ENCODE measurements around the gene FLYWCH2. TPM values are rescaled to one million over a fixed set of nuclear protein-coding genes. Genes with fewer than 3 reads are reported as not detected.

Gene FLYWCH2
- total RNA-seq, 1 donor from 2014 or later = 36.5 TPM

- Histone ChIP-seq H3K4me3 (ENCODE audit: insufficient read depth, low read depth, low read length) (no peak overlapping the region), H3K4me2 (ENCODE audit: low read length) (peak overlapping the region; percentile 78), H3K9ac (ENCODE audit: low read length) (peak overlapping the region; percentile 59), H3K27me3 (ENCODE audit: insufficient read depth, low read length) (peaks cover 3% of the 10 kb centered on the region), H3K27ac (ENCODE audit: low read depth, low read length) (peak overlapping the region; percentile 78), H3K79me2 (ENCODE audit: insufficient read depth, low read length) (no peaks in the 10 kb centered on the region), H3K9me3 (ENCODE audit: insufficient read depth, low read depth, low read length) (no peaks in the 10 kb centered on the region), H3K4me1 (ENCODE audit: insufficient read depth, low read length) (peaks cover 33% of the 10 kb centered on the region), H2AFZ (ENCODE audit: low read depth, low read length) (no peak overlapping the region), H3K36me3 (ENCODE audit: insufficient read depth, low read length) (no peaks in the 10 kb centered on the region), H4K20me1 (ENCODE audit: insufficient read depth, low read length) (no peaks in the 10 kb centered on the region)
- H3K27ac Mint-ChIP-seq (ENCODE audit: unreplicated experiment) = peak overlapping the region; percentile 37
- H3K9me3 Mint-ChIP-seq (ENCODE audit: unreplicated experiment) = no peaks in the 10 kb centered on the region
- no peak for TF ChIP-seq EZH2 (IDR thresholded peaks at IDR 0.05; ENCODE audit: insufficient read depth, low read length)
- TF ChIP-seq, protein P1, sequence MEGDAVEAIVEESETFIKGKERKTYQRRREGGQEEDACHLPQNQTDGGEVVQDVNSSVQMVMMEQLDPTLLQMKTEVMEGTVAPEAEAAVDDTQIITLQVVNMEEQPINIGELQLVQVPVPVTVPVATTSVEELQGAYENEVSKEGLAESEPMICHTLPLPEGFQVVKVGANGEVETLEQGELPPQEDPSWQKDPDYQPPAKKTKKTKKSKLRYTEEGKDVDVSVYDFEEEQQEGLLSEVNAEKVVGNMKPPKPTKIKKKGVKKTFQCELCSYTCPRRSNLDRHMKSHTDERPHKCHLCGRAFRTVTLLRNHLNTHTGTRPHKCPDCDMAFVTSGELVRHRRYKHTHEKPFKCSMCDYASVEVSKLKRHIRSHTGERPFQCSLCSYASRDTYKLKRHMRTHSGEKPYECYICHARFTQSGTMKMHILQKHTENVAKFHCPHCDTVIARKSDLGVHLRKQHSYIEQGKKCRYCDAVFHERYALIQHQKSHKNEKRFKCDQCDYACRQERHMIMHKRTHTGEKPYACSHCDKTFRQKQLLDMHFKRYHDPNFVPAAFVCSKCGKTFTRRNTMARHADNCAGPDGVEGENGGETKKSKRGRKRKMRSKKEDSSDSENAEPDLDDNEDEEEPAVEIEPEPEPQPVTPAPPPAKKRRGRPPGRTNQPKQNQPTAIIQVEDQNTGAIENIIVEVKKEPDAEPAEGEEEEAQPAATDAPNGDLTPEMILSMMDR (IDR thresholded peaks at IDR 0.05; ENCODE audit: insufficient read depth, low read depth, low read length) = no peak
- H3K4me3 Mint-ChIP-seq (ENCODE audit: unreplicated experiment) = peak overlapping the region; percentile 21
- DNase-seq (ENCODE audit: low read depth) (peak; percentile 100), FAIRE-seq (peak; percentile 100)
- no peaks in the 10 kb centered on the region for H3K27me3 Mint-ChIP-seq (ENCODE audit: low read depth, unreplicated experiment)
- no peaks in the 10 kb centered on the region for H3K36me3 Mint-ChIP-seq (ENCODE audit: low read depth, unreplicated experiment)
- H3K4me1 Mint-ChIP-seq (ENCODE audit: low read depth, unreplicated experiment) = peaks cover 36% of the 10 kb centered on the region
Measured at GRCh38 chr16:2835638-2836493, 47.1 kb upstream of the FLYWCH2 start.

GRCh38 chr16:2836646-2837508 is 46.1 kb upstream of the FLYWCH2 start:
- DNase-seq (ENCODE audit: low read depth) (peak; percentile 14), FAIRE-seq (peak; percentile 9)
- Histone ChIP-seq H3K9ac (ENCODE audit: low read length) (peak overlapping the region; percentile 59), H3K27ac (ENCODE audit: low read depth, low read length) (peak overlapping the region; percentile 78), H3K79me2 (ENCODE audit: insufficient read depth, low read length) (no peaks in the 10 kb centered on the region), H3K27me3 (ENCODE audit: insufficient read depth, low read length) (peaks cover 3% of the 10 kb centered on the region), H3K4me1 (ENCODE audit: insufficient read depth, low read length) (peaks cover 33% of the 10 kb centered on the region), H3K4me2 (ENCODE audit: low read length) (peak overlapping the region; percentile 78), H2AFZ (ENCODE audit: low read depth, low read length) (no peak overlapping the region), H3K36me3 (ENCODE audit: insufficient read depth, low read length) (no peaks in the 10 kb centered on the region), H4K20me1 (ENCODE audit: insufficient read depth, low read length) (no peaks in the 10 kb centered on the region), H3K9me3 (ENCODE audit: insufficient read depth, low read depth, low read length) (no peaks in the 10 kb centered on the region), H3K4me3 (ENCODE audit: insufficient read depth, low read depth, low read length) (no peak overlapping the region)
- Mint-ChIP-seq H3K9me3 (ENCODE audit: unreplicated experiment) (no peaks in the 10 kb centered on the region), H3K27ac (ENCODE audit: unreplicated experiment) (peak overlapping the region; percentile 37), H3K4me1 (ENCODE audit: low read depth, unreplicated experiment) (peaks cover 36% of the 10 kb centered on the region), H3K4me3 (ENCODE audit: unreplicated experiment) (no peak overlapping the region), H3K27me3 (ENCODE audit: low read depth, unreplicated experiment) (no peaks in the 10 kb centered on the region), H3K36me3 (ENCODE audit: low read depth, unreplicated experiment) (no peaks in the 10 kb centered on the region)
- TF ChIP-seq, protein P1 (IDR thresholded peaks at IDR 0.05; ENCODE audit: insufficient read depth, low read depth, low read length) = no peak
- no peak for TF ChIP-seq EZH2 (IDR thresholded peaks at IDR 0.05; ENCODE audit: insufficient read depth, low read length)
